ENCODE results near the gene ATP5ME. TPM values are rescaled to one million over a fixed set of nuclear protein-coding genes. Genes with fewer than 3 reads are reported as not detected.
"Not testable (repeated sequence)": the region's sequence is repeated elsewhere in the genome, so short reads cannot be mapped to it uniquely, and the experiment has no call there.

The ATP5ME gene
- total RNA-seq, 2 experiments from 2014 or later = 109 to 126 TPM

- CTCF ChIA-PET = no interaction called here
- no peak for DNase-seq
Observed at GRCh38 chr4:636628-637159, 37.4 kb downstream of the ATP5ME start.

DNA sequence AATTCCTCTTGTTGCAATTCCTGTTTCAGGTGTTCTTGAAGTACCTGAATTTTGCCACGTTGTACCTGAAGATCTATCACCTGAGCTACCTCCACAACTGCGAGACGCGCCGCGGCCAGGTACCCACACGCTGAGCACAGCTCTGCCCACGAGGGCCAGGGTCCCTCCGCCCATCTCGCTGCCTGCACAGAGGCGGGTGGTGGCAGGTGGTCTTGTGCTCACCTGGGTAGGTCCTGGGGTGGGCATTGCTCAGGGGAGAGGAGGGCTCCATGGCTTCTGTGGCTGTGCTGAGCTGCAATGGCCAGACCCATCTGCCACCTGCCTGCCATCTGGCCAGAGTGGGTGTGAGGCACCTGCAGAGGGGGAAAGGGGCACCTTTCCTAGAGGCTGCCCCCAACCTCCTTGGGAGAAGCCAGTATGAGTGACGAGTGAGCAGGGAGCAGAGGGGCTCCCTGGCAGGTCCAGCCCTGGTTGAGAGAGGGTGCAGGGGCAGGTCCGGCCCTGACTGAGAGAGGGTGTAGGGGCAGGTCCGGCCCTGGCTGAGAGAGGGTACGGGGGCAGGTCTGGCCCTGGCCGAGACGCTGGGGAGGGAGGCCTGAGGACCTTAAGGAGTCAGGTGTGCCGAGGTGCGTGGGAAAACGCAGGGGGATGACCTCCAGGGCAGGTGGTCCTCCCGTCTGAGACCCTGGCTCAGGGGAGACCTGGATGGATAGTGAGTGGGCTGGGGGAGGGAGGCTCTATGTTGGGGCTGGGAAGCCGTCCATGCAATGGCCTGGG, 38.0 kb downstream of the ATP5ME start:
- Histone ChIP-seq H3K36me3 (ENCODE audit: insufficient read depth, low read length) (no peaks in the 10 kb centered on the region), H3K4me1 (ENCODE audit: insufficient read depth, low read length) (no peaks in the 10 kb centered on the region), H3K9me3 (ENCODE audit: control insufficient read depth in 1 of 2, insufficient read depth in 1 of 2, low read length in 2 of 2) (peaks cover 0 to 33% of the 10 kb centered on the region in 2 experiments), H3K27me3 (ENCODE audit: control insufficient read depth in 1 of 2, insufficient read depth in 2 of 2, low read length in 2 of 2) (peaks cover 0 to 6% of the 10 kb centered on the region in 2 experiments), H3K27ac (ENCODE audit: low read depth in 1 of 2, low read length in 2 of 2) (no peak overlapping the region), H3K4me3 (ENCODE audit: low read length) (no peak overlapping the region)
- TF ChIP-seq, protein P1, sequence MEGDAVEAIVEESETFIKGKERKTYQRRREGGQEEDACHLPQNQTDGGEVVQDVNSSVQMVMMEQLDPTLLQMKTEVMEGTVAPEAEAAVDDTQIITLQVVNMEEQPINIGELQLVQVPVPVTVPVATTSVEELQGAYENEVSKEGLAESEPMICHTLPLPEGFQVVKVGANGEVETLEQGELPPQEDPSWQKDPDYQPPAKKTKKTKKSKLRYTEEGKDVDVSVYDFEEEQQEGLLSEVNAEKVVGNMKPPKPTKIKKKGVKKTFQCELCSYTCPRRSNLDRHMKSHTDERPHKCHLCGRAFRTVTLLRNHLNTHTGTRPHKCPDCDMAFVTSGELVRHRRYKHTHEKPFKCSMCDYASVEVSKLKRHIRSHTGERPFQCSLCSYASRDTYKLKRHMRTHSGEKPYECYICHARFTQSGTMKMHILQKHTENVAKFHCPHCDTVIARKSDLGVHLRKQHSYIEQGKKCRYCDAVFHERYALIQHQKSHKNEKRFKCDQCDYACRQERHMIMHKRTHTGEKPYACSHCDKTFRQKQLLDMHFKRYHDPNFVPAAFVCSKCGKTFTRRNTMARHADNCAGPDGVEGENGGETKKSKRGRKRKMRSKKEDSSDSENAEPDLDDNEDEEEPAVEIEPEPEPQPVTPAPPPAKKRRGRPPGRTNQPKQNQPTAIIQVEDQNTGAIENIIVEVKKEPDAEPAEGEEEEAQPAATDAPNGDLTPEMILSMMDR (IDR thresholded peaks at IDR 0.05) = no peak
- no peak overlapping the region for H3K27ac Mint-ChIP-seq
- H3K9me3 Mint-ChIP-seq = peaks cover 3% of the 10 kb centered on the region
- ATAC-seq (ENCODE audit: poor library complexity) (no peak), DNase-seq (no peak)
- no peak overlapping the region for H3K4me3 Mint-ChIP-seq
- H3K4me1 Mint-ChIP-seq (ENCODE audit: low read depth) = no peaks in the 10 kb centered on the region
- H3K36me3 Mint-ChIP-seq (ENCODE audit: low read depth) = no peaks in the 10 kb centered on the region
- ChIA-PET POLR2A (no interaction called here), CTCF (no interaction called here)
- H3K27me3 Mint-ChIP-seq = peaks cover 10% of the 10 kb centered on the region
- intact Hi-C loops (cut with DNase I, micrococcal nuclease) = no loop called here

More at GRCh38 chr4:636628-637159, 37.4 kb downstream of the ATP5ME start:
- Histone ChIP-seq H3K9me3 (ENCODE audit: control insufficient read depth in 1 of 2, insufficient read depth in 1 of 2, low read length in 2 of 2) (peaks cover 0 to 39% of the 10 kb centered on the region in 2 experiments), H3K27ac (ENCODE audit: low read depth in 1 of 2, low read length in 2 of 2) (no peak overlapping the region), H3K4me1 (ENCODE audit: insufficient read depth, low read length) (no peaks in the 10 kb centered on the region), H3K4me3 (ENCODE audit: low read length) (no peak overlapping the region), H3K36me3 (ENCODE audit: insufficient read depth, low read length) (no peaks in the 10 kb centered on the region), H3K27me3 (ENCODE audit: control insufficient read depth in 1 of 2, insufficient read depth in 2 of 2, low read length in 2 of 2) (peaks cover 0 to 6% of the 10 kb centered on the region in 2 experiments)
- TF ChIP-seq, protein P1 (IDR thresholded peaks at IDR 0.05) = no peak
- Mint-ChIP-seq H3K4me3 (no peak overlapping the region), H3K4me1 (ENCODE audit: low read depth) (no peaks in the 10 kb centered on the region), H3K27ac (no peak overlapping the region), H3K36me3 (ENCODE audit: low read depth) (no peaks in the 10 kb centered on the region), H3K27me3 (peaks cover 10% of the 10 kb centered on the region), H3K9me3 (no peaks in the 10 kb centered on the region)
- no peak for ATAC-seq (ENCODE audit: poor library complexity)
- POLR2A ChIA-PET = no interaction called here
- intact Hi-C loops (cut with DNase I, micrococcal nuclease) = no loop called here

DNA sequence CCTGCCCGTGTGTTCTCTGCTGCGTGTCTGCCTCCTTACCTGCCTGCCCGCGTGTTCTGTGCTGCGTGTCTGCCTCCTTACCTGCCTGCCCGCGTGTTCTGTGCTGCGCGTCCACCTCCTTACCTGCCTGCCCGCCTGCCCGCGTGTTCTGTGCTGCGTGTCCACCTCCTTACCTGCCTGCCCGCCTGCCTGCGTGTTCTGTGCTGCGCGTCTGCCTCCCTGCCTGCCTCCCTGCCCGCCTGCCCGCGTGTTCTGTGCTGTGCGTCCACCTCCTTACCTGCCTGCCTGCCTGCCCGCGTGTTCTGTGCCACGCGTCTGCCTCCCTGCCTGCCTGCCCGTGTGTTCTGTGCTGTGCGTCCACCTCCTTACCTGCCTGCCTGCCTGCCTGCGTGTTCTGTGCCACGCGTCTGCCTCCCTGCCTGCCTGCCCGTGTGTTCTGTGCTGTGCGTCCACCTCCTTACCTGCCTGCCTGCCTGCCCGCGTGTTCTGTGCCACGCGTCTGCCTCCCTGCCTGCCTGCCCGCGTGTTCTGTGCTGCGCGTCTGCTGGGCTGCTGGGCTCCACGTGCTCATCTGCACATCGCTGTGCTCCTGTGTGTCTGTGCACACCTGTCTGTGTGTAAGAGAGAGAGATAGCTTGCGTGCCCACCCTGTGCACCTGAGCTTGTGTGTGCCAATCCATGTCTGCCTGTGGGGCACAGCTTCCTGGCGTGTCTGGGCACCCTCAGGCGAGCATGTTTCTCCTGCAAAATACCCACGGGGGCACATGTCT, 38.8 kb downstream of the ATP5ME start:
- intact Hi-C loops (cut with DNase I, micrococcal nuclease) = not testable (repeated sequence)

More for the DNA sequence above, 38.8 kb downstream of the ATP5ME start:
- DNase-seq; H3K27ac Mint-ChIP-seq; ATAC-seq (ENCODE audit: poor library complexity); H3K27me3 Mint-ChIP-seq; H3K4me3 ChIP-seq (ENCODE audit: low read length); H3K36me3 Mint-ChIP-seq (ENCODE audit: low read depth); H3K4me1 ChIP-seq (ENCODE audit: insufficient read depth, low read length); H3K36me3 ChIP-seq (ENCODE audit: insufficient read depth, low read length); H3K27ac ChIP-seq (ENCODE audit: low read depth in 1 of 2, low read length in 2 of 2); H3K27me3 ChIP-seq (ENCODE audit: control insufficient read depth in 1 of 2, insufficient read depth in 2 of 2, low read length in 2 of 2); H3K4me1 Mint-ChIP-seq (ENCODE audit: low read depth); H3K4me3 Mint-ChIP-seq; CTCF ChIA-PET; H3K9me3 Mint-ChIP-seq; POLR2A ChIA-PET: not testable (repeated sequence)
- peaks cover 0 to 39% of the 10 kb centered on the region in 2 experiments for H3K9me3 ChIP-seq (ENCODE audit: control insufficient read depth in 1 of 2, insufficient read depth in 1 of 2, low read length in 2 of 2)
